B cell (primary cell): ENCODE data around the gene TSSC4. TPM values are rescaled to one million over a fixed set of nuclear protein-coding genes. Genes with fewer than 3 reads are reported as not detected.

Source experiments
- ATAC-seq: fragments of 200-7000 bp; cut with Tn5 transposase; one replicate; pipeline ENCODE4 v1.10.0; 2021; ENCODE audit warnings: low read depth, mild to moderate bottlenecking, moderate number of reproducible peaks, moderate library complexity
- CTCF ChIA-PET: fragments of 350-600 bp; sonication (Branson Sonifier 250); formaldehyde crosslinking; loops from one replicate; lab custom pipeline; 2021; ENCODE audit warnings: antibody characterized with exemption, inconsistent platforms; lab: Charles Lee
- POLR2A ChIA-PET: fragments of 350-600 bp; sonication (Branson Sonifier 250); formaldehyde crosslinking; loops from one replicate; lab custom pipeline; 2021; ENCODE audit warnings: antibody characterized with exemption; lab: Charles Lee
- DNase-seq: peaks from one replicate; pipeline ENCODE4 v3.0.0; 2013
- H2AFZ ChIP-seq: 2 replicates; pipeline ENCODE4 v1.6.1; 2012; ENCODE audit warnings: mild to moderate bottlenecking, low read depth, low read length; ENCODE audit not compliant: insufficient read depth, poor library complexity, severe bottlenecking
- H3K27ac ChIP-seq, 2 donors: 1 replicate in 1 of 2; 2 replicates in 1 of 2; pipeline ENCODE4 v1.5.1; 2012 to 2013; ENCODE audit warnings: low read length in 2 of 2, mild to moderate bottlenecking in 2 of 2, moderate library complexity in 1 of 2
- H3K27me3 ChIP-seq, 4 experiments: fragments of 200-600 bp in 1 of 4; sonication (generic) in 1 of 4; replicated peaks in 1 of 4; 1 replicate in 2 of 4; 2 replicates in 2 of 4; pipeline versions ENCODE4 v1.6.1 to v1.7.0; 2013 to 2016; ENCODE audit warnings: low read length in 3 of 4, mild to moderate bottlenecking in 2 of 4, mixed read lengths in 1 of 4, moderate library complexity in 1 of 4; ENCODE audit not compliant: insufficient read depth in 4 of 4, control insufficient read depth in 3 of 4; ENCODE audit errors: control extremely low read depth in 1 of 4
- H3K36me3 ChIP-seq, 2 experiments: replicated peaks in 1 of 2; 1 replicate in 1 of 2; 2 replicates in 1 of 2; pipeline versions ENCODE4 v1.6.1 to v1.7.1; 2013; ENCODE audit warnings: low read length in 1 of 2; ENCODE audit not compliant: insufficient read depth in 2 of 2, control insufficient read depth in 1 of 2; ENCODE audit errors: control extremely low read depth in 1 of 2, extremely low read depth in 1 of 2
- H3K4me1 ChIP-seq, 2 donors: fragments of 200-600 bp in 1 of 2; sonication (generic) in 1 of 2; 1 replicate in 1 of 2; 2 replicates in 1 of 2; pipeline versions ENCODE4 v1.5.1 to v1.6.1; 2013 to 2017; ENCODE audit warnings: low read length in 2 of 2; ENCODE audit not compliant: control insufficient read depth in 2 of 2, insufficient read depth in 2 of 2
- H3K4me2 ChIP-seq: replicated peaks from 2 replicates; pipeline ENCODE3; 2012; ENCODE audit warnings: mild to moderate bottlenecking, low read depth, low read length; ENCODE audit not compliant: poor library complexity, severe bottlenecking
- H3K4me3 ChIP-seq, 5 experiments: fragments of 200-600 bp in 1 of 5; sonication (generic) in 1 of 5; 1 replicate in 3 of 5; 2 replicates in 2 of 5; pipeline versions ENCODE4 v1.5.1 to v1.7.0; 2011 to 2016; ENCODE audit warnings: low read length in 4 of 5, mild to moderate bottlenecking in 4 of 5, low read depth in 2 of 5, control low read depth in 1 of 5, moderate library complexity in 1 of 5; ENCODE audit not compliant: insufficient read depth in 1 of 5; ENCODE audit errors: control extremely low read depth in 1 of 5, extremely low read depth in 1 of 5
- H3K79me2 ChIP-seq: fragments of 200-600 bp; sonication (generic); one replicate; pipeline ENCODE4 v1.6.0; 2016; ENCODE audit warnings: low read length; ENCODE audit not compliant: control insufficient read depth, insufficient read depth
- H3K9ac ChIP-seq: fragments of 200-600 bp; sonication (generic); 2 replicates; pipeline ENCODE4 v1.6.1; 2017; ENCODE audit warnings: mild to moderate bottlenecking, low read length, moderate library complexity
- H3K9me3 ChIP-seq, 3 donors: one replicate each; pipeline versions ENCODE4 v1.6.1 to v1.7.1; 2013; ENCODE audit warnings: low read length in 2 of 3; ENCODE audit not compliant: control insufficient read depth in 2 of 3, insufficient read depth in 1 of 3; ENCODE audit errors: control extremely low read depth in 1 of 3
- H4K20me1 ChIP-seq: 2 replicates; pipeline ENCODE4 v1.6.0; 2012; ENCODE audit warnings: mild to moderate bottlenecking, low read length; ENCODE audit not compliant: insufficient read depth, control insufficient read depth, poor library complexity, severe bottlenecking
- H3K27ac Mint-ChIP-seq: one replicate; pipeline ENCODE4 v1.8.0; 2021; ENCODE audit warnings: mixed read lengths
- H3K27me3 Mint-ChIP-seq: one replicate; pipeline ENCODE4 v1.8.0; 2021; ENCODE audit warnings: mixed read lengths
- H3K4me1 Mint-ChIP-seq: one replicate; pipeline ENCODE4 v1.8.0; 2021; ENCODE audit warnings: mixed read lengths
- H3K4me3 Mint-ChIP-seq: one replicate; pipeline ENCODE4 v1.8.0; 2021; ENCODE audit warnings: mixed read lengths
- H3K9me3 Mint-ChIP-seq: one replicate; pipeline ENCODE4 v1.8.0; 2022; ENCODE audit warnings: mixed read lengths; ENCODE audit not compliant: insufficient read depth
- CTCF ChIP-seq: fragments of 200-600 bp; IDR thresholded peaks from one replicate; pipeline ENCODE4 v1.8.0; 2022; ENCODE audit warnings: antibody characterized with exemption, mild to moderate bottlenecking
- EZH2 ChIP-seq: IDR thresholded peaks from 2 replicates; pipeline ENCODE4 v1.6.1; 2012; ENCODE audit warnings: borderline replicate concordance, low read depth, mild to moderate bottlenecking, moderate library complexity, low read length; ENCODE audit not compliant: insufficient read depth, poor library complexity, severe bottlenecking
- WGBS: methylation state at CpG from one replicate; pipeline ENCODE4 v1.1.5; 2013; ENCODE audit warnings: missing lambda C conversion rate; ENCODE audit not compliant: insufficient coverage; 5-methylcytosine and 5-hydroxymethylcytosine counted together
- intact Hi-C: fragments of 100-400 bp; cut with micrococcal nuclease; formaldehyde crosslinking; loops from one replicate; pipeline ENCODE4 v1.10.0; 2022
- polyA plus RNA-seq: library from polyadenylated mRNA; depleted of rRNA; stranded (reverse); fragments of >200 nt; gene quantifications from 2 replicates; pipeline ENCODE4 v1.2.3, GENCODE V29; 2012
- total RNA-seq, 2 donors: library from RNA; stranded (reverse); fragments of 120-200 nt in 1 of 2; gene quantifications; 1 replicate in 1 of 2; 2 replicates in 1 of 2; pipeline versions ENCODE4 v1.2.3 to v1.2.4, GENCODE V29; 2013 to 2022

TSSC4 gene
- total and polyA plus RNA-seq, 2 donors (not counting 1 experiment from before 2014, with no cell fraction given): 49.4 to 57.5 TPM

DNA sequence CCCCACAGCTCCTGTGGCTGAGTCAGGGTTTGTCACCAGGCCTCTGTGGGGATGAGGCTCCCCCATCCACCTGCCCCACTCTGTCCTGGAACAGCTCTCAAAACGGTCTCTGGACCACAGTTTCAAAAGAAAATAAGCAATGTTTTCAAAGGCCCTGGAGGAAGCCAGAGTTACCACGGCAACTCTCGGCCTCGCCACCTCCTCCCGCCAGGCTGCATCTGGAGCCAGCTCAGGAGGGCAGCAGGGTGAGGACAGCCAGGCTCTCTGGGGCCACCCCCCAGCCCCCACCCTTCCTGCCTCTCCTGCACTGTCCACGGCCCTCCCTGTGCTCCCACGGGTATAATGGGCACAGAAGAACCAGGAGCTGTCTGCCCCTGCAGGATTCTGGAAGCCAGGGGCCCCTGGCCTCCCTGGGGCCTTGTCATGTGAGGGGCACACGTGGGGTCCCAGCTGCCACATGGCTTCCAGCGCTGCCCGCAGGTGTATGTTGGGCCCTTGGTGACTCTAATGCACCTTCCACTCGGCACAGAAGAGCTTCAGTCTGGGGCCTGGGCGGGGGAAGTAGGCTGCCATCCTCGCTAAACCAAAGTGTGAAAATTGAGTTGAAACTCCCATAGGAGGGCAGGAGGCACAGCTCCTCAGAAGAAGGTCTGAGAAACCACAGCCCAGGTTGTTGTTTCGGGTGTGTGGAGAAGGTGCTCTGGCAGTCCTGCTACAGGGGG lies 13.1 kb upstream of the TSSC4 start:
- peak overlapping the region; percentile 98 for H3K4me3 Mint-ChIP-seq
- H3K27ac Mint-ChIP-seq: peak overlapping the region; percentile 99
- 2% methylated on average over 14 of the region's 14 CpGs for WGBS
- H3K4me3 ChIP-seq: peak overlapping the region in 3 of 5 experiments; percentile 18 to 63 (median 60)
- ChIA-PET POLR2A (interaction anchor here (0.7 to 4.9 kb wide), 6 partner anchors 9 to 667 kb away, joined by 3 to 42 read pairs (median 4); partner anchors contain the start of genes C11orf21, CD81, TSPAN32 and TSSC4), CTCF (interaction anchor here (2.0 to 7.3 kb wide), 6 partner anchors 10 to 145 kb away, joined by 7 to 59 read pairs (median 12); partner anchors contain the start of genes C11orf21, CD81, TSPAN32 and TSSC4)
- intact Hi-C loops: loop anchor here (5.0 kb wide), 2 partner anchors 535 to 605 kb away; partner anchors contain the start of genes LSP1 and NAP1L4
- peaks cover 90 to 98% of the 10 kb centered on the region in 2 donors for H3K4me1 ChIP-seq
- H3K9me3 Mint-ChIP-seq: no peaks in the 10 kb centered on the region
- H3K9me3 ChIP-seq: no peaks in the 10 kb centered on the region
- peaks cover 96% of the 10 kb centered on the region for H4K20me1 ChIP-seq
- H3K4me2 ChIP-seq: peak overlapping the region; percentile 67
- peaks cover 85% of the 10 kb centered on the region for H3K4me1 Mint-ChIP-seq
- peaks cover 79% of the 10 kb centered on the region for H3K79me2 ChIP-seq
- ATAC-seq (no peak), DNase-seq (peak; percentile 40)
- peaks cover 0 to 31% of the 10 kb centered on the region in 2 experiments for H3K36me3 ChIP-seq
- H3K27me3 Mint-ChIP-seq: no peaks in the 10 kb centered on the region
- peak overlapping the region in 1 of 2 donors; percentile 62 for H3K27ac ChIP-seq
- H3K27me3 ChIP-seq: no peaks in the 10 kb centered on the region
- H3K9ac ChIP-seq: peak overlapping the region; percentile 65
- TF ChIP-seq EZH2 (no peak), CTCF (no peak)
- no peak overlapping the region for H2AFZ ChIP-seq
